ENCODE results near the gene CDH26.
"Not testable (repeated sequence)": the region's sequence is repeated elsewhere in the genome, so short reads cannot be mapped to it uniquely, and the experiment has no call there.

CDH26 gene

GRCh38 chr20:59942245-59942644 is 16.0 kb upstream of the CDH26 start:
- DNase-seq, result no peak

- no peak for DNase-seq
Observed at GRCh38 chr20:59944726-59945125, 13.5 kb upstream of the CDH26 start.

GRCh38 chr20:59945175-59945574 is 13.0 kb upstream of the CDH26 start:
- DNase-seq, result no peak

GRCh38 chr20:59945731-59946130 is 12.5 kb upstream of the CDH26 start:
- no peak for DNase-seq

GRCh38 chr20:59947376-59947775 is 10.8 kb upstream of the CDH26 start:
- DNase-seq, result no peak

- DNase-seq, result peak; percentile 27 to 37
Observed at GRCh38 chr20:59948212-59948611, 10.0 kb upstream of the CDH26 start.

GRCh38 chr20:59948828-59949720 is 9.1 kb upstream of the CDH26 start:
- peak; percentile 56 to 81 for DNase-seq

- DNase-seq, result no peak
Observed at GRCh38 chr20:59949911-59950310, 8.3 kb upstream of the CDH26 start.

GRCh38 chr20:59954718-59955117 is 3.5 kb upstream of the CDH26 start:
- DNase-seq, result no peak

GRCh38 chr20:59955131-59955796 is 3.0 kb upstream of the CDH26 start:
- DNase-seq, result peak; percentile 84 to 94

GRCh38 chr20:59957568-59957967 is 655 bp upstream of the CDH26 start:
- DNase-seq, result not testable (repeated sequence)

- no peak for DNase-seq
Observed at GRCh38 chr20:59958626-59959025, 403 bp downstream of the CDH26 start.

- no peak for DNase-seq
Observed at GRCh38 chr20:59961423-59961822, 3.2 kb downstream of the CDH26 start.

- no peak for DNase-seq
Observed at GRCh38 chr20:59962155-59962554, 3.9 kb downstream of the CDH26 start.

- DNase-seq, result no peak
Observed at GRCh38 chr20:59966428-59966827, 8.2 kb downstream of the CDH26 start.

GRCh38 chr20:59971428-59971827 is 13.2 kb downstream of the CDH26 start:
- DNase-seq, result no peak

GRCh38 chr20:59972037-59972801 is 14.0 kb downstream of the CDH26 start:
- no peak for DNase-seq

- no peak for DNase-seq
Observed at GRCh38 chr20:59976156-59976782, 18.0 kb downstream of the CDH26 start.

GRCh38 chr20:59977086-59977485 is 18.9 kb downstream of the CDH26 start:
- DNase-seq, result no peak

GRCh38 chr20:59983076-59983475 is 24.9 kb downstream of the CDH26 start:
- DNase-seq, result no peak

- DNase-seq, result peak; percentile 88 to 90
Observed at GRCh38 chr20:59984541-59984940, 26.3 kb downstream of the CDH26 start.

GRCh38 chr20:59985164-59985563 is 26.9 kb downstream of the CDH26 start:
- DNase-seq, result no peak

GRCh38 chr20:59985864-59986263 is 27.6 kb downstream of the CDH26 start:
- DNase-seq, result peak; percentile 29 to 46
